GM12878 (cell line): Measurements from ENCODE around the gene HES7. TPM values are rescaled to one million over a fixed set of nuclear protein-coding genes. Genes with fewer than 3 reads are reported as not detected.

Experiments
- ATAC-seq: fragments of 200-7000 bp; cut with Tn5 transposase; 3 replicates; pipeline ENCODE4 v1.9.1; 2020; ENCODE audit warnings: mild to moderate bottlenecking, moderate library complexity
- BruUV-seq: library from RNA; stranded (reverse); fragments of 400-500 nt; replicated peaks from 2 replicates; lab custom pipeline; 2021; lab: Mats Ljungman, UMichigan
- CTCF ChIA-PET: fragments of 300-600 bp; sonication (Branson Sonifier 250); formaldehyde crosslinking; extraction: SDS; loops from one replicate; lab custom pipeline; 2021; ENCODE audit warnings: inconsistent platforms; lab: Yijun Ruan, JAX
- POLR2A ChIA-PET: fragments of 350-600 bp; formaldehyde crosslinking; extraction: SDS; loops from one replicate; lab custom pipeline; 2021; ENCODE audit warnings: inconsistent platforms; lab: Charles Lee
- RAD21 ChIA-PET: fragments of 300-600 bp; sonication (Branson Sonifier 250); formaldehyde crosslinking; loops from one replicate; lab custom pipeline; 2023; ENCODE audit warnings: antibody characterized with exemption; ENCODE audit not compliant: unreplicated experiment; lab: Charles Lee
- SMC1A ChIA-PET: fragments of 300-600 bp; sonication (Branson Sonifier 250); formaldehyde crosslinking; loops from one replicate; lab custom pipeline; 2023; ENCODE audit not compliant: unreplicated experiment, uncharacterized antibody; lab: Charles Lee
- DNase-seq: peaks from one replicate; pipeline ENCODE4 v3.0.0-alpha.2; 2011; ENCODE audit warnings: low read depth, low spot score
- FAIRE-seq: peaks from 3 replicates; lab custom pipeline; 2011; peaks lifted over from hg19 to GRCh38; lab: Jason Lieb, UNC
- H2AFZ ChIP-seq: 2 replicates; pipeline ENCODE4 v1.6.0; 2011; ENCODE audit warnings: low read depth, low read length, control low read depth; ENCODE audit not compliant: control insufficient read depth
- H3K27ac ChIP-seq: 2 replicates; pipeline ENCODE4 v1.5.1; 2011; ENCODE audit warnings: control low read depth; ENCODE audit not compliant: control insufficient read depth, insufficient read depth
- H3K27me3 ChIP-seq, 2 experiments: replicated peaks in 1 of 2; 2 replicates each; pipeline versions ENCODE4 v1.6.0 to v1.6.1; 2011; ENCODE audit warnings: low read length in 1 of 2; ENCODE audit not compliant: control insufficient read depth in 2 of 2, insufficient read depth in 2 of 2
- H3K36me3 ChIP-seq, 2 experiments: 2 replicates each; pipeline ENCODE4 v1.5.1; 2011; ENCODE audit warnings: low read length in 1 of 2; ENCODE audit not compliant: control insufficient read depth in 2 of 2, insufficient read depth in 2 of 2
- H3K4me1 ChIP-seq: 2 replicates; pipeline ENCODE4 v1.6.1; 2011; ENCODE audit warnings: mild to moderate bottlenecking, low read length, moderate library complexity, mixed read lengths; ENCODE audit not compliant: control insufficient read depth, insufficient read depth
- H3K4me2 ChIP-seq: 2 replicates; pipeline ENCODE4 v1.6.0; 2011; ENCODE audit warnings: control low read depth; ENCODE audit not compliant: control insufficient read depth, insufficient read depth
- H3K4me3 ChIP-seq: fragments of 200-600 bp; sonication (generic); 2 replicates; pipeline ENCODE4 v1.5.1; 2016
- H3K79me2 ChIP-seq: 2 replicates; pipeline ENCODE4 v1.6.0; 2011; ENCODE audit warnings: low read length; ENCODE audit not compliant: control insufficient read depth, insufficient read depth
- H3K9ac ChIP-seq: 2 replicates; pipeline ENCODE4 v1.8.0; 2011; ENCODE audit warnings: low read length, control low read depth, mixed read lengths; ENCODE audit not compliant: control insufficient read depth, insufficient read depth
- H3K9me3 ChIP-seq: replicated peaks from 3 replicates; pipeline ENCODE4 v1.5.1; 2011; ENCODE audit warnings: mild to moderate bottlenecking, low read length; ENCODE audit not compliant: control insufficient read depth, insufficient read depth
- H4K20me1 ChIP-seq: 2 replicates; pipeline ENCODE4 v1.6.0; 2011; ENCODE audit not compliant: control insufficient read depth, insufficient read depth
- CHD4 ChIP-seq: fragments of 200-600 bp; sonication (generic); IDR thresholded peaks from 2 replicates; pipeline ENCODE4 v1.6.1; 2016; ENCODE audit warnings: mild to moderate bottlenecking
- LARP7 ChIP-seq: fragments of 450-650 bp; IDR thresholded peaks from 2 replicates; pipeline ENCODE4 v1.6.1; 2017; ENCODE audit warnings: mild to moderate bottlenecking
- NBN ChIP-seq: fragments of 450-650 bp; IDR thresholded peaks from 2 replicates; pipeline ENCODE4 v1.6.1; 2016
- POU2F2 ChIP-seq: IDR thresholded peaks from 3 replicates; pipeline ENCODE4 v1.6.1; 2011; ENCODE audit warnings: low read depth, mild to moderate bottlenecking, low read length, borderline replicate concordance
- SMARCA5 ChIP-seq: fragments of 450-650 bp; IDR thresholded peaks from 2 replicates; pipeline ENCODE4 v1.6.1; 2017; ENCODE audit warnings: mild to moderate bottlenecking
- WRNIP1 ChIP-seq: IDR thresholded peaks from 2 replicates; pipeline ENCODE4 v1.6.1; 2011; ENCODE audit warnings: low read depth, low read length, improper control_type of control experiment, borderline replicate concordance
- WGBS: methylation state at CpG from one replicate; pipeline ENCODE4 v1.1.6; 2016; ENCODE audit warnings: low lambda C conversion rate; ENCODE audit not compliant: insufficient replicate concordance, insufficient coverage; ENCODE audit errors: missing lambda C conversion rate; 5-methylcytosine and 5-hydroxymethylcytosine counted together
- in situ Hi-C: fragments of 300-500 bp; cut with MboI; formaldehyde crosslinking; loops from 9 replicates; pipeline ENCODE4 v1.14.3; 2018; ENCODE audit warnings: mixed read lengths
- intact Hi-C: fragments of 100-400 bp; cut with micrococcal nuclease; formaldehyde crosslinking; loops from one replicate; pipeline ENCODE4 v1.14.2; 2022; ENCODE audit not compliant: unreplicated experiment
- polyA plus RNA-seq, 11 experiments: library from polyadenylated mRNA; depleted of rRNA in 4 of 11; unstranded in 6 of 11; stranded (reverse) in 5 of 11; fragments of >200 nt; fragmentation: Nextera tagmentation in 4 of 11; fragmentation: Illumina TruSeq in 1 of 11; extraction: Ambion mirVana in 4 of 11; extraction: Trizol in 1 of 11; gene quantifications; 1 replicate in 1 of 11; 2 replicates in 10 of 11; pipeline versions ENCODE4 v1.2.1 to v1.2.3, GENCODE V29; 2011 to 2016; ENCODE audit warnings: inconsistent platforms in 2 of 11, missing spikeins in 2 of 11, low read depth in 1 of 11
- total RNA-seq, 4 experiments: library from RNA; depleted of rRNA in 3 of 4; stranded (reverse); fragments of >200 nt in 3 of 4; fragmentation: Illumina TruSeq in 1 of 4; extraction: Trizol in 1 of 4; gene quantifications; 2 replicates each; pipeline versions ENCODE4 v1.2.1 to v1.2.3, GENCODE V29; 2013 to 2021
- TF ChIP-seq, protein P1 (sequence below): IDR thresholded peaks from 2 replicates; pipeline ENCODE4 v1.6.1; 2012; ENCODE audit warnings: low read depth, low read length, improper control_type of control experiment
- TF ChIP-seq, protein P2 (sequence below): fragments of 450-650 bp; conservative IDR thresholded peaks from 2 replicates; pipeline ENCODE4 v1.6.1; 2017; ENCODE audit warnings: mild to moderate bottlenecking, moderate library complexity

HES7 gene
- total and polyA plus RNA-seq, 10 of the 15 experiments (the other 5 are each of a cell fraction or from before 2014, with no cell fraction given), result 0.07 to 1.3 (median 0.63) TPM; not detected in 4

GRCh38 chr17:8152112-8152775 is 28.3 kb upstream of the HES7 start, which contains the start of gene PER1 (continued):
- TF ChIP-seq, protein P1, sequence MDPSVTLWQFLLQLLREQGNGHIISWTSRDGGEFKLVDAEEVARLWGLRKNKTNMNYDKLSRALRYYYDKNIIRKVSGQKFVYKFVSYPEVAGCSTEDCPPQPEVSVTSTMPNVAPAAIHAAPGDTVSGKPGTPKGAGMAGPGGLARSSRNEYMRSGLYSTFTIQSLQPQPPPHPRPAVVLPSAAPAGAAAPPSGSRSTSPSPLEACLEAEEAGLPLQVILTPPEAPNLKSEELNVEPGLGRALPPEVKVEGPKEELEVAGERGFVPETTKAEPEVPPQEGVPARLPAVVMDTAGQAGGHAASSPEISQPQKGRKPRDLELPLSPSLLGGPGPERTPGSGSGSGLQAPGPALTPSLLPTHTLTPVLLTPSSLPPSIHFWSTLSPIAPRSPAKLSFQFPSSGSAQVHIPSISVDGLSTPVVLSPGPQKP, result no peak
- no peak for TF ChIP-seq WRNIP1
- no peak for TF ChIP-seq CHD4

DNA sequence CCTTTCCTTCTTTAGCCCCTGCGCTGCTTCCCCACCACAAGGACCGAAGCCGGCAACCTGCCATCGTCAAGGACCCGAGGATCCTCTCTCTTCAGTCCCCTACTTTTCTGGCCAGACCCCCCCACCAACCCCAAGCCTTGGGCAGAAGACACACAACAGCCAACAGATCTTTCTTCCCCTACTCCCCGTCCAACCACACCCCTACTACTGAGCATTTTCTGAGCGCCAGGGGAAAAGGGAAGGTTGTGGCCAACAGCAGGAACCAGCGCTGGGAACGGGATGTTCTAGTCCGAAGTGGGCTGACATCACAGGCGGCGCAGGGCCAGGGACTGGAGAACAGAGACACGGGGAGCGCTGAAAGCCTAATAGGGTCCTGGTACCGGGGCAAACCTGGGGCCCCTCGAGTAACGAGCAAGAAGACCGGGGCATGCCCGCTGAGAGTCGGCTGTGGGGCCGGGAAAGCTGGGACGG is 27.8 kb upstream of the HES7 start:
- BruUV-seq, result TSS peak; percentile 80
- Histone ChIP-seq H3K27me3 (no peaks in the 10 kb centered on the region), H3K4me1 (peaks cover 19% of the 10 kb centered on the region), H3K9me3 (no peaks in the 10 kb centered on the region), H3K4me3 (peak overlapping the region; percentile 89), H3K79me2 (peaks cover 21% of the 10 kb centered on the region), H3K27ac (peak overlapping the region; percentile 89), H3K4me2 (peak overlapping the region; percentile 97), H3K9ac (peak overlapping the region; percentile 85), H2AFZ (no peak overlapping the region; the same call in 1 of the 2 replicates), H4K20me1 (no peaks in the 10 kb centered on the region; the same call in 1 of the 2 replicates), H3K36me3 (peaks cover 9 to 14% of the 10 kb centered on the region in 2 experiments)
- no peak; the same call in 1 of the 3 replicates for ATAC-seq
- peak; percentile 10; the same call in 1 of the 3 replicates for TF ChIP-seq POU2F2
- TF ChIP-seq, protein P2, sequence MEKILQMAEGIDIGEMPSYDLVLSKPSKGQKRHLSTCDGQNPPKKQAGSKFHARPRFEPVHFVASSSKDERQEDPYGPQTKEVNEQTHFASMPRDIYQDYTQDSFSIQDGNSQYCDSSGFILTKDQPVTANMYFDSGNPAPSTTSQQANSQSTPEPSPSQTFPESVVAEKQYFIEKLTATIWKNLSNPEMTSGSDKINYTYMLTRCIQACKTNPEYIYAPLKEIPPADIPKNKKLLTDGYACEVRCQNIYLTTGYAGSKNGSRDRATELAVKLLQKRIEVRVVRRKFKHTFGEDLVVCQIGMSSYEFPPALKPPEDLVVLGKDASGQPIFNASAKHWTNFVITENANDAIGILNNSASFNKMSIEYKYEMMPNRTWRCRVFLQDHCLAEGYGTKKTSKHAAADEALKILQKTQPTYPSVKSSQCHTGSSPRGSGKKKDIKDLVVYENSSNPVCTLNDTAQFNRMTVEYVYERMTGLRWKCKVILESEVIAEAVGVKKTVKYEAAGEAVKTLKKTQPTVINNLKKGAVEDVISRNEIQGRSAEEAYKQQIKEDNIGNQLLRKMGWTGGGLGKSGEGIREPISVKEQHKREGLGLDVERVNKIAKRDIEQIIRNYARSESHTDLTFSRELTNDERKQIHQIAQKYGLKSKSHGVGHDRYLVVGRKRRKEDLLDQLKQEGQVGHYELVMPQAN, result no peak
- 0 out of 2 replicates have a peak, but pooled peaks have one; percentile 5 for TF ChIP-seq NBN
- 0 out of 2 replicates have a peak, but pooled peaks have one; percentile 30 for TF ChIP-seq LARP7
- TF ChIP-seq SMARCA5, result 0 out of 2 replicates have a peak, but pooled peaks have one; percentile 7
- CTCF ChIA-PET, result interaction anchor here (0.6 to 3.4 kb wide), 7 partner anchors 10 to 149 kb away, joined by 3 to 29 read pairs (median 4); no protein-coding TSS in a partner anchor
- in situ Hi-C loops, result no loop called here
- intact Hi-C loops, result loop anchor here (1.0 kb wide), 1 partner anchor 12 kb away; no protein-coding TSS in a partner anchor
- no peak for DNase-seq
- RAD21 ChIA-PET, result interaction anchor here (0.9 to 1.4 kb wide), 8 partner anchors 11 to 74 kb away, joined by 3 to 6 read pairs (median 4); partner anchors contain the start of gene BORCS6
- WGBS, result under 1% methylated on average over 22 of the region's 22 CpGs
- POLR2A ChIA-PET, result interaction anchor here (0.7 to 7.5 kb wide), 14 partner anchors 9 to 95 kb away, joined by 3 to 71 read pairs (median 6); partner anchors contain the start of genes BORCS6 and HES7
- FAIRE-seq, result no peak
- SMC1A ChIA-PET, result interaction anchor here (0.9 to 1.8 kb wide), 5 partner anchors 11 to 91 kb away, joined by 3 to 13 read pairs (median 3); partner anchors contain the start of gene HES7
